WERI-Rb-1 (cell line): ENCODE data around the gene MRTFB.

Experiments
- DNase-seq: peaks from one replicate; pipeline ENCODE4 v3.0.0-alpha.2; 2020
- H3K27ac ChIP-seq: fragments of 250-450 bp; sonication (Bioruptor Pico); 2 replicates; pipeline ENCODE4 v1.5.1; 2020; ENCODE audit warnings: mild to moderate bottlenecking, moderate library complexity
- H3K27me3 ChIP-seq: fragments of 250-450 bp; sonication (Bioruptor Pico); 2 replicates; pipeline ENCODE4 v1.5.1; 2021; ENCODE audit warnings: mild to moderate bottlenecking, low read depth, moderate library complexity; ENCODE audit not compliant: insufficient read depth, severe bottlenecking
- H3K36me3 ChIP-seq: fragments of 250-450 bp; sonication (Bioruptor Pico); 2 replicates; pipeline ENCODE4 v1.5.1; 2020; ENCODE audit warnings: mild to moderate bottlenecking, moderate library complexity
- H3K4me3 ChIP-seq: 2 replicates; pipeline ENCODE4 v1.5.1; 2011; ENCODE audit warnings: low read depth, mild to moderate bottlenecking, control low read depth, low read length
- H3K9me3 ChIP-seq: fragments of 250-450 bp; sonication (Bioruptor Pico); 2 replicates; pipeline ENCODE4 v1.5.1; 2021; ENCODE audit warnings: mild to moderate bottlenecking, moderate library complexity; ENCODE audit not compliant: severe bottlenecking
- TF ChIP-seq, protein P1 (sequence below): IDR thresholded peaks from 2 replicates; pipeline ENCODE4 v1.5.1; 2011; ENCODE audit warnings: low read depth, mild to moderate bottlenecking, control low read depth, inconsistent platforms, low read length

Gene MRTFB

DNA sequence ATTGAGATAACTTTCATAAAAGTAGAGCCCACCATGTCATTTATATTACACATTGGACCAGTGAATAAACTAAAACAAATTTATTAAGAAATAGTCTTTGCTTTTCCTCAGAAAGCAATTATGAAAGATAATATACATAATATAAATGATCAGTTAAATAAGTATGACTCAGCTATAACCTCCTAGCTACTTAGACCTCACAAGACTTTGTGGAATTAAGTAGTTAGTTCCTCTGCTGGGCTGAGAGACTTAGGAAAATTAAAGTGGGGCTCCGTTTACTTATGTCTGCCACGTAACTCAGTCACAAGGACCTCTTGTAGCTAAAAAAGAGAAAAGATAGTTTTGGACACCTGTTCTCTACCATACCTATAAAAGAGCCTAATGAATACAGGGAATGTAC is 76.9 kb downstream of the MRTFB start:
- Histone ChIP-seq H3K36me3 (no peaks in the 10 kb centered on the region), H3K27me3 (no peaks in the 10 kb centered on the region), H3K9me3 (no peaks in the 10 kb centered on the region), H3K4me3 (no peak overlapping the region), H3K27ac (no peak overlapping the region)
- DNase-seq: no peak
- TF ChIP-seq, protein P1, sequence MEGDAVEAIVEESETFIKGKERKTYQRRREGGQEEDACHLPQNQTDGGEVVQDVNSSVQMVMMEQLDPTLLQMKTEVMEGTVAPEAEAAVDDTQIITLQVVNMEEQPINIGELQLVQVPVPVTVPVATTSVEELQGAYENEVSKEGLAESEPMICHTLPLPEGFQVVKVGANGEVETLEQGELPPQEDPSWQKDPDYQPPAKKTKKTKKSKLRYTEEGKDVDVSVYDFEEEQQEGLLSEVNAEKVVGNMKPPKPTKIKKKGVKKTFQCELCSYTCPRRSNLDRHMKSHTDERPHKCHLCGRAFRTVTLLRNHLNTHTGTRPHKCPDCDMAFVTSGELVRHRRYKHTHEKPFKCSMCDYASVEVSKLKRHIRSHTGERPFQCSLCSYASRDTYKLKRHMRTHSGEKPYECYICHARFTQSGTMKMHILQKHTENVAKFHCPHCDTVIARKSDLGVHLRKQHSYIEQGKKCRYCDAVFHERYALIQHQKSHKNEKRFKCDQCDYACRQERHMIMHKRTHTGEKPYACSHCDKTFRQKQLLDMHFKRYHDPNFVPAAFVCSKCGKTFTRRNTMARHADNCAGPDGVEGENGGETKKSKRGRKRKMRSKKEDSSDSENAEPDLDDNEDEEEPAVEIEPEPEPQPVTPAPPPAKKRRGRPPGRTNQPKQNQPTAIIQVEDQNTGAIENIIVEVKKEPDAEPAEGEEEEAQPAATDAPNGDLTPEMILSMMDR: no peak

DNA sequence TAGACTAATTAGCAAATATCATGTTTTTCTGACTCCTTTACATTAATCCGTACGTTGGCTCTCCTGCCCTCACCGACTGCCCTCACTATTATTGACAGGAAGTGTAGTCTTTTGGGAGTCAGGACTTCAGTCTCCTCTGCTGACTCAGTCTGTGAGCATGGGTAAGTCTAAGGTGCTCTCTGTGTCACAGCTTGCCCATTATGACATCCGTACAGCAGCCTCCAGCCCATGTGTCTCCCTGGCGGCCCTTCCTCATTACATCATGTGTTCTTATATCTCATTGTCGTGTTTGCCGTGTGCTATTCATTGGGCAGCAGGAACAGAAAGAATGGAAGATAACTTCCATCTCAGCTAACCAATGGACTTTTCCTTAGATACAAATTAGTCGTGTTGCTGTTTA is 77.5 kb downstream of the MRTFB start:
- Histone ChIP-seq H3K27ac (no peak overlapping the region), H3K4me3 (no peak overlapping the region), H3K27me3 (no peaks in the 10 kb centered on the region), H3K9me3 (no peaks in the 10 kb centered on the region), H3K36me3 (no peaks in the 10 kb centered on the region)
- TF ChIP-seq, protein P1: no peak
- DNase-seq: no peak

DNA sequence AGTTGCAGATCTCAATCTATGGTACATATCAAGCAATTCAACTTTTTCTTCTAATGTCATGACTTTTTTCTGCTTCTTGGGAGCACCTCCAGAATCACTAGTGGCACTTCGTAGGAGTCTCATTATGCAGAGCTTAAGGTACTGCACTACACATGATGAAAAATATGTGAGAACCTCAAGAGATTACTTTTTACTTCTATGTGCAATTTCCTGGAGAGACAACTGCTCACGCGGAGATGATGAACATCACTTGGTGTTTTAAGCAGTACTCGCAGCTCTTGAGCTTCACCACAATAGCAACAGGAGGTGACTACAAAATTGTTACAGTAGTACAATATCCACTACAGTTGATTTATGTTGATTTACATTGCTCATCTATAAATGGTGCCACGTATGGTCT is 79.7 kb downstream of the MRTFB start:
- Histone ChIP-seq H3K27me3 (no peaks in the 10 kb centered on the region), H3K9me3 (no peaks in the 10 kb centered on the region), H3K36me3 (no peaks in the 10 kb centered on the region; the same call in 1 of the 2 replicates), H3K4me3 (no peak overlapping the region), H3K27ac (no peak overlapping the region)
- TF ChIP-seq, protein P1: no peak
- DNase-seq: no peak

DNA sequence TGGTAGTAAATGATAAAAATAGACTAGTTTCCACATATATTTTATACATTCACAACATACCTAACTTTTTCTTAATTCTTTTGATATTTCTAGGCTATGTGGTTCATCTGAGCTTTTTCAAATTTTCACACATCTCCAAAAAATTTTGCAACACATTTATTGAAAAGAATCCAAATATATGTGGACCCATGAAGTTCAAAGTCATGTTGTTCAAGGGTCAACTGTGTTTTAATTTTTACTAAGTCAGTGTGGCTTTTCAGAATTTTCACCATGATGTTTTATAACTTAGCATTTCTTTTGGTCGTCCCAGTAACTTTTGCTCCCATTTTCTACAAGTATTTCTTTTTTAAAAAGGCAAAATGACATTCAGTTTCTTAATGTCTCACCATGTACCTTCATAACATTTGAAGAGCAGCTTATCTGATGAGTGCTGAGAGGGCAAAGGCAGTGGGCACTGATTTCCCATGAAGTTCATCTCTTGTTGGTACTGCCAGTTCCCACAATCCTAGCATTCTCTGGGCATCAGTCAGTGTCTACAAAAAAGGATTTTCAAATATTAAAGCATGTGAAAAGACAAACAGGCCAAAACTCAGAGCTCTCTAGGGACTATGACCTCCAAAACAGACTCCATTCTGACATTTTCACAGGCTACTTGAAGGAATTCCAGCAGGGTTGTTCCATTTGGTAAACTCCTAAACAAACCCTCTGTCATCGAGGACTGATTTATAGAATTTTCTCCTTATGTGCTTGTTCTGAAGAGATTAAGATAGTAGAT is 80.3 kb downstream of the MRTFB start:
- H3K9me3 ChIP-seq: no peaks in the 10 kb centered on the region
- TF ChIP-seq, protein P1: no peak
- no peak overlapping the region for H3K27ac ChIP-seq
- H3K4me3 ChIP-seq: no peak overlapping the region
- H3K27me3 ChIP-seq: no peaks in the 10 kb centered on the region
- DNase-seq: no peak
- H3K36me3 ChIP-seq: no peaks in the 10 kb centered on the region; the same call in 1 of the 2 replicates

DNA sequence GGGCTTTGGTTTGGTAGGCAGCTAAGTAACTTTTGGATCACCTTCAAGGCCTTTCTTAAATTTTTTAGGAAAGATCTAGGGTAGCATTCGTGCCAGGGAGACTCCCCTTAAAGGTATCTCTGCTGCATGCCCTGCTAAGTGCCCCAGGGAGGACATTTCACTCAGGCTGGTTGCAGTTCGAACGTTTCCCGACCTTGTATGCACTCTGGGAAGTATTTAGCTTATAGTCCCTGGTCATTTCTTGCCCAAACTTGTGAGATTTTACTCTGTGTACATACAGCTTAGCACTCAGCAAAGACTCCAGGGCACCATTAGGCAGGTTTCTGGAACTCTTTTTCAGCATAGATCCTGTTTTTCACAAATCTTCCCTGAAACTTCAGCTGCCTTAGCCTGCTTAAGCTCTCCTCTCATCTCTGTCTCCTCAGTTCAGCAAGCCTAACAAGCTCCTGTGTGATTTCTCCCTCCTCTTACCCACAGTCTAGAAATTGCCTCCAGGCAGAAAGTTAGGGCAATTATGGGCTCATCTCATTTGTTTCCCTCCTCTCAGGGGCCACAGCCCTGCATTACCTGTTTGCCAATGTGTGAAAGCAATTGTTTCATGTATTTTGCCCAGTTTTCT is 84.6 kb downstream of the MRTFB start:
- Histone ChIP-seq H3K27ac (no peak overlapping the region), H3K36me3 (no peaks in the 10 kb centered on the region; the same call in 1 of the 2 replicates), H3K4me3 (no peak overlapping the region), H3K27me3 (no peaks in the 10 kb centered on the region), H3K9me3 (no peaks in the 10 kb centered on the region)
- TF ChIP-seq, protein P1: no peak
- no peak for DNase-seq
